ENCODE data around the gene ZNF665.
"Not testable (repeated sequence)": the region's sequence is repeated elsewhere in the genome, so short reads cannot be mapped to it uniquely, and the experiment has no call there.

The ZNF665 gene

GRCh38 chr19:53157626-53158025 is 35.5 kb downstream of the ZNF665 start:
- peak; percentile 8 for DNase-seq (ENCODE audit: low spot score)

- DNase-seq (ENCODE audit: low spot score), result no peak
Measured at GRCh38 chr19:53156850-53157249, 36.3 kb downstream of the ZNF665 start.

- DNase-seq (ENCODE audit: low spot score), result no peak
Measured at GRCh38 chr19:53147645-53148044, 45.5 kb downstream of the ZNF665 start.

- no peak for DNase-seq (ENCODE audit: low spot score)
Measured at GRCh38 chr19:53140351-53140750, 52.8 kb downstream of the ZNF665 start.

GRCh38 chr19:53136432-53136831 is 56.7 kb downstream of the ZNF665 start:
- no peak for DNase-seq (ENCODE audit: low spot score)

- DNase-seq (ENCODE audit: low spot score), result peak; percentile 87
Measured at GRCh38 chr19:53132141-53132991, 60.8 kb downstream of the ZNF665 start, which contains the start of gene ZNF415. Gene ZNF415, minus strand, starts transcription at chr19:53132910. Its CDS starts 10,234 bp downstream, at chr19:53122676.

- DNase-seq (ENCODE audit: low spot score), result peak; percentile 70
Measured at GRCh38 chr19:53131727-53132126, 61.4 kb downstream of the ZNF665 start.

GRCh38 chr19:53131085-53131590 is 62.0 kb downstream of the ZNF665 start:
- DNase-seq (ENCODE audit: low spot score), result no peak

- peak; percentile 52 for DNase-seq (ENCODE audit: low spot score)
Measured at GRCh38 chr19:53130506-53130905, 62.7 kb downstream of the ZNF665 start.

GRCh38 chr19:53126733-53127526 is 66.2 kb downstream of the ZNF665 start:
- DNase-seq (ENCODE audit: low spot score), result not testable (repeated sequence)

- DNase-seq (ENCODE audit: low spot score), result no peak
Measured at GRCh38 chr19:53123400-53123799, 69.8 kb downstream of the ZNF665 start.
